Sigmoid colon (tissue), 7 donors: ENCODE results near the gene TBC1D22A. TPM values are rescaled to one million over a fixed set of nuclear protein-coding genes. Genes with fewer than 3 reads are reported as not detected.

Experiments
- DNase-seq: peaks from one replicate; pipeline ENCODE4 v3.0.0-alpha.2; 2019
- H3K27ac ChIP-seq, 4 donors: fragments of 200-600 bp; sonication (generic); one replicate each; pipeline ENCODE4 v1.5.1; 2016 to 2019; ENCODE audit warnings: mild to moderate bottlenecking in 1 of 4
- H3K27me3 ChIP-seq, 3 donors: fragments of 200-600 bp; sonication (generic); one replicate each; pipeline ENCODE4 v1.5.1; 2019; ENCODE audit warnings: mild to moderate bottlenecking in 1 of 3
- H3K36me3 ChIP-seq, 4 donors: fragments of 200-600 bp; sonication (generic); one replicate each; pipeline ENCODE4 v1.5.1; 2016 to 2019
- H3K4me1 ChIP-seq, 4 donors: fragments of 200-600 bp; sonication (generic); one replicate each; pipeline ENCODE4 v1.5.1; 2017 to 2019
- H3K4me3 ChIP-seq, 4 donors: fragments of 200-600 bp; sonication (generic); one replicate each; pipeline ENCODE4 v1.5.1; 2017 to 2019; ENCODE audit warnings: mild to moderate bottlenecking in 2 of 4, moderate library complexity in 1 of 4
- H3K9me3 ChIP-seq, 4 donors: fragments of 200-600 bp in 3 of 4; sonication (generic) in 3 of 4; one replicate each; pipeline versions ENCODE4 v1.5.1 to v1.6.1; 2013 to 2019
- EP300 ChIP-seq, 4 donors: sonication (generic); formaldehyde crosslinking; IDR thresholded peaks; one replicate each; pipeline ENCODE4 v1.6.1; 2017; ENCODE audit warnings: antibody characterized with exemption in 4 of 4
- POLR2A ChIP-seq, 2 donors: fragments of 450-650 bp; IDR thresholded peaks; one replicate each; pipeline ENCODE4 v1.6.1; 2016; ENCODE audit warnings: antibody characterized with exemption in 2 of 2, mild to moderate bottlenecking in 2 of 2, moderate library complexity in 2 of 2
- POLR2AphosphoS5 ChIP-seq, 4 donors: sonication (generic); formaldehyde crosslinking; IDR thresholded peaks; one replicate each; pipeline ENCODE4 v1.6.1; 2017; ENCODE audit warnings: antibody characterized with exemption in 4 of 4
- WGBS, 2 donors: extraction: QIAGEN DNeasy Blood & Tissue Kit; methylation state at CpG; one replicate each; pipeline ENCODE4 v1.1.7; 2013; 5-methylcytosine and 5-hydroxymethylcytosine counted together
- intact Hi-C: fragments of 100-400 bp; cut with DNase I; formaldehyde crosslinking; loops from one replicate; pipeline ENCODE4 v1.15.1; 2023
- polyA plus RNA-seq, 3 donors: library from polyadenylated mRNA; stranded (reverse); fragments of 200-250 nt; gene quantifications; one replicate each; pipeline ENCODE4 v1.2.3, GENCODE V29; 2013
- total RNA-seq, 4 donors: library from RNA; depleted of rRNA; stranded (reverse); fragments of >200 nt; gene quantifications; one replicate each; pipeline ENCODE4 v1.1.0, GENCODE V29; 2016
- TF ChIP-seq, protein P1 (sequence below), 4 experiments: fragments of 450-650 bp in 3 of 4; fragments of 200-600 bp in 1 of 4; IDR thresholded peaks; one replicate each; pipeline ENCODE4 v1.5.1; 2016 to 2019; ENCODE audit warnings: antibody characterized with exemption in 4 of 4, mild to moderate bottlenecking in 3 of 4, moderate library complexity in 2 of 4
- donor health status: healthy with polysubstance abuse.
- donor health status: Bipolar disorder and iron deficiency.
- donor health status: healthy.

Gene TBC1D22A
- total and polyA plus RNA-seq, 7 donors = 13.6 to 34.6 (median 14.3) TPM

DNA sequence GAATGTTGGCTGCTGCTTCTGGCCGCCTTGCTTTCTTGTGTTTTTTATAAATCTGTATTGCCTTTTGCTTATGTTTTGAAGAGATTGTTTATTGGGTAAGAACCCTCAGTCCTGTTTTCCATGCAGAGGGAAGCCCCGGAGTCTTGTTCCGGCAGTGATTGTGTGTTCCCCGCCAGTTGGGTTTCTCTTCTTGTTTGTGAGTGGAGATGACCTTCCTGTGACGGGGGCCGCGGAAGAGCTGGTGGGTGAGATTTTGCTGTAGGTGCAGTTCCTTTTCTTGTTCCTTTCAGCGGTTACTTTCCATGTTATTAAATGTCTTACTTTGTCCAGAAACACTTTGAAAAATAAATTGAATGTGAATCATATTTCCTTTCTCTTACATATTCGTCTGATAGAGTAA lies 8.3 kb downstream of the TBC1D22A start:
- TF ChIP-seq EP300 (IDR thresholded peaks at IDR 0.05) (no peak), POLR2AphosphoS5 (IDR thresholded peaks at IDR 0.05) (no peak), POLR2A (IDR thresholded peaks at IDR 0.05) (no peak)
- TF ChIP-seq, protein P1, sequence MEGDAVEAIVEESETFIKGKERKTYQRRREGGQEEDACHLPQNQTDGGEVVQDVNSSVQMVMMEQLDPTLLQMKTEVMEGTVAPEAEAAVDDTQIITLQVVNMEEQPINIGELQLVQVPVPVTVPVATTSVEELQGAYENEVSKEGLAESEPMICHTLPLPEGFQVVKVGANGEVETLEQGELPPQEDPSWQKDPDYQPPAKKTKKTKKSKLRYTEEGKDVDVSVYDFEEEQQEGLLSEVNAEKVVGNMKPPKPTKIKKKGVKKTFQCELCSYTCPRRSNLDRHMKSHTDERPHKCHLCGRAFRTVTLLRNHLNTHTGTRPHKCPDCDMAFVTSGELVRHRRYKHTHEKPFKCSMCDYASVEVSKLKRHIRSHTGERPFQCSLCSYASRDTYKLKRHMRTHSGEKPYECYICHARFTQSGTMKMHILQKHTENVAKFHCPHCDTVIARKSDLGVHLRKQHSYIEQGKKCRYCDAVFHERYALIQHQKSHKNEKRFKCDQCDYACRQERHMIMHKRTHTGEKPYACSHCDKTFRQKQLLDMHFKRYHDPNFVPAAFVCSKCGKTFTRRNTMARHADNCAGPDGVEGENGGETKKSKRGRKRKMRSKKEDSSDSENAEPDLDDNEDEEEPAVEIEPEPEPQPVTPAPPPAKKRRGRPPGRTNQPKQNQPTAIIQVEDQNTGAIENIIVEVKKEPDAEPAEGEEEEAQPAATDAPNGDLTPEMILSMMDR (IDR thresholded peaks at IDR 0.05) = no peak
- no peaks in the 10 kb centered on the region for H3K9me3 ChIP-seq
- peak overlapping the region; percentile 22 to 59 (median 55) for H3K27ac ChIP-seq
- 46 to 80% methylated on average over 9 of the region's 9 CpGs for WGBS, 2 donors
- no peak overlapping the region for H3K4me3 ChIP-seq
- H3K27me3 ChIP-seq = no peaks in the 10 kb centered on the region
- H3K36me3 ChIP-seq = no peaks in the 10 kb centered on the region
- intact Hi-C loops = no loop called here
- H3K4me1 ChIP-seq = peaks cover 0 to 41% (median 28%) of the 10 kb centered on the region in 4 donors
- no peak for DNase-seq

DNA sequence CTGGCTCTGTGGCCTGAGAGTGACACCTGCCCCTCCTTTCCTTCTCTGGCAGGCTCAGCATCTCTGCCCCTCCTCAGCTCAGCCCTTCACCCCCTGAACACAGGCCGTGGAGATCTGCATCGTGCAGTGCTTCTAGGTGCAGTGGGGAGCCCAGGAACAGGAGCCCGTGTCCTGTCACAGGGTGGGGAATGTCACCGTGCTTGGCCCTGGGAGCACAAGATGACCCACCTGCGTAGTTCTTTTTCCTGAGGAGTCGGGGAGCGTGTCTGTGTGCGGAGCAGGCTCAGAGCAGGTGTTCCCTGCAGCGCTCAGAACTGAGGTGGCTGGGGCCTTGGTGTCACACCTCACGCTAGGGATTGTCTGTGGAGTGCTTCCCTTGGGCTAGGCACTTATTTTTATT lies 10.6 kb downstream of the TBC1D22A start:
- DNase-seq = no peak
- no peaks in the 10 kb centered on the region for H3K27me3 ChIP-seq
- peak overlapping the region in 1 of 4 donors; percentile 59 for H3K27ac ChIP-seq
- intact Hi-C loops = no loop called here
- WGBS, 2 donors = 66 to 87% methylated on average over 10 of the region's 10 CpGs
- no peaks in the 10 kb centered on the region for H3K9me3 ChIP-seq
- peaks cover 0 to 50% (median 39%) of the 10 kb centered on the region in 4 donors for H3K4me1 ChIP-seq
- H3K4me3 ChIP-seq = no peak overlapping the region
- no peaks in the 10 kb centered on the region for H3K36me3 ChIP-seq
- TF ChIP-seq EP300 (IDR thresholded peaks at IDR 0.05) (no peak), POLR2A (IDR thresholded peaks at IDR 0.05) (no peak), POLR2AphosphoS5 (IDR thresholded peaks at IDR 0.05) (no peak)
- TF ChIP-seq, protein P1 (IDR thresholded peaks at IDR 0.05) = no peak

DNA sequence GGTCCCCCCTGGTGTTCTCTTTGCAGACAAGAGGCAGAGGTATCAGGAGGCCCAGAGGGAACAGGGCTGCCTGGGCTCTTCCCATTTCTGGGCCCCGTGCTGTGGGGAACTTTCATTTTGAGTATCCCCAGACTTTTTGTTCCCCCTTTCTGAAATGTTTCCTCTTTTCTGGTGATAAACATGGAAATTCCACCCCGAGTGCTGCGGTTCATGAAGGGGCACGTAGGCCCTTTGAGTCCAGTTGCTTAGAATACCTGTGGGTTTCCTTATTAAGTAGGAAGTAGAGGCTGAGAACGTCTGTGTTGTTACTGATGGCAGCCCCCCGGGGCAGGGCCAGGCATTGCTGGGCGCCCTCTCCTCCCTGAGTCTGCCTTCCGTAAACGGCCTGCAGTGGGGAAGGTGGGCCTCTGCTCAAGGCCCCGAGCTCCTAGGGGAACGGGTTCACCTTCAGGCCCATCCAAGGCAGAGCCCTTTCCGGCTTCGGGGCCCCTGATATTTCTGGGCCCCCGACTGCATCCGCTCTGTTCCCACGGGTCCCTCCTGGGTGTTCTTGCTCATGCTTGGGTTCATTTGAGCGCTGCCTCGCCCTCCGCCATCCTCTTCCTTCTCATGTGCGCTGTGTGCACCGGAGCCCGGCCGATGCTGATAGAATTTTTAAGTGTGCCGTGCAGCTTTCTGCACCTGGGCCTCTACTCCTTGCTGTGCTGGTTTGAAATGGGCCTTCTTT lies 12.0 kb downstream of the TBC1D22A start:
- peaks cover 0 to 46% (median 36%) of the 10 kb centered on the region in 4 donors for H3K4me1 ChIP-seq
- H3K27me3 ChIP-seq = no peaks in the 10 kb centered on the region
- H3K36me3 ChIP-seq = no peaks in the 10 kb centered on the region
- no peak for DNase-seq
- 59 to 84% methylated on average over 24 of the region's 24 CpGs for WGBS, 2 donors
- intact Hi-C loops = no loop called here
- H3K4me3 ChIP-seq = no peak overlapping the region
- H3K27ac ChIP-seq = peak overlapping the region in 3 of 4 donors; percentile 9 to 59 (median 46)
- H3K9me3 ChIP-seq = no peaks in the 10 kb centered on the region
- TF ChIP-seq POLR2AphosphoS5 (IDR thresholded peaks at IDR 0.05) = no peak
- no peak for TF ChIP-seq POLR2A (IDR thresholded peaks at IDR 0.05)
- TF ChIP-seq EP300 (IDR thresholded peaks at IDR 0.05) = no peak
- TF ChIP-seq, protein P1 (IDR thresholded peaks at IDR 0.05) = no peak

DNA sequence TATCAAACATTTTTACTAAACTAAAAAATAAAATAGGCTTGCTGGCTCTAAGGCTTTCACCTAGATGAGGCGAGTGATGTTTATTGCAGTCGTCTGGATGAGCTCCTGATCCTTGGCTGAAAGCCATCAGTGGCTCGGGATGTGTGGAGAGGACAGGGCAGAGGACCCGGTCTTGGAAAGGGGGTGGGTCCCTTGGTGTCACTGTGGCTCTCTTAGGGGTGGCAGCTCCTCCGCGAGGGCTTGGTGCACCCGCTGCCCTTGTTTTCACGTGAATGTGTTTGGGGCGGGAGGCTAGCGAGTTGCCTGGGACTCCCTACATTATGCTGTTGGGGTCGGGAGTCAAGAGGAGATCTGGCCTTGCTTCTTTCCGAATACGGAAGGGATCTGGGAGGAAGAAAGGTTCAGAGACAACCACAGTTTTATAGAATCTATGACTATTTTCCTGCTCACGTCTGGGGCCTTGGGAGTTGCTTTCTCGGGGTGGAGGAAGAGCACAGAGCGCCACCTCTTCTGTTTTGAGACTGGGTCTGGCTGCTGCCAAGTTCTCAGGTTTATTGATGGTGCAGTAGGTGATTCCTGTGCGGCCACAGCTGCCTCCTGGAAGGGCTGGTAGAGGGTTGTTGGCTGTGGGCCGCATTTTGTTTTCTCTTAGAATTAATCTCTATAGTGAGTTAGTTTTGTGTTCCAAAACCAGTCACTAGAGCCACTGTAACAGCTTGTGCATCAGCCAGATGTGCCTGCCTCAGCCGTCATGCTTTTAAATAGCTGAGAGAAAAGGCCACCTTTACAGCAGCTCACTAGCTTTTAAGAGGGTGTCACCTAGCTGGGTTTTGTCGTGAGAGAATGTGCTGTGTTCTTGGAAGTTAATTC lies 12.8 kb downstream of the TBC1D22A start:
- H3K27ac ChIP-seq = peak overlapping the region in 3 of 4 donors; percentile 9 to 59 (median 46)
- no peak overlapping the region for H3K4me3 ChIP-seq
- TF ChIP-seq POLR2AphosphoS5 (IDR thresholded peaks at IDR 0.05) = no peak
- TF ChIP-seq EP300 (IDR thresholded peaks at IDR 0.05) = no peak
- no peak for TF ChIP-seq POLR2A (IDR thresholded peaks at IDR 0.05)
- peaks cover 0 to 41% (median 32%) of the 10 kb centered on the region in 4 donors for H3K4me1 ChIP-seq
- no peaks in the 10 kb centered on the region for H3K27me3 ChIP-seq
- intact Hi-C loops = no loop called here
- H3K36me3 ChIP-seq = no peaks in the 10 kb centered on the region
- no peak for DNase-seq
- H3K9me3 ChIP-seq = no peaks in the 10 kb centered on the region
- 42 to 63% methylated on average over 20 of the region's 20 CpGs for WGBS, 2 donors
